PC-3 (cell line): ENCODE measurements around the gene MIEF1. TPM values are rescaled to one million over a fixed set of nuclear protein-coding genes. Genes with fewer than 3 reads are reported as not detected.

Experiments
- ATAC-seq: fragments of 200-7000 bp; cut with Tn5 transposase; 2 replicates; pipeline ENCODE4 v1.9.1; 2020; ENCODE audit warnings: mild to moderate bottlenecking, moderate library complexity
- BruUV-seq: library from RNA; stranded (reverse); fragments of 400-500 nt; replicated peaks from 2 replicates; lab custom pipeline; 2021; lab: Mats Ljungman, UMichigan
- CTCF ChIA-PET: fragments of 300-600 bp; sonication (Branson Sonifier 250); formaldehyde crosslinking; loops from one replicate; lab custom pipeline; 2022; ENCODE audit warnings: antibody characterized with exemption; lab: Charles Lee
- POLR2A ChIA-PET: fragments of 300-600 bp; sonication (Branson Sonifier 250); formaldehyde crosslinking; loops from one replicate; lab custom pipeline; 2022; ENCODE audit warnings: antibody characterized with exemption; ENCODE audit not compliant: unreplicated experiment; lab: Charles Lee
- DNase-seq: peaks from one replicate; pipeline ENCODE4 v3.0.0-alpha.2; 2015
- H2AFZ ChIP-seq: fragments of 300-600 bp; sonication (generic); 2 replicates; pipeline ENCODE4 v1.6.0; 2016; ENCODE audit warnings: antibody characterized with exemption, low read length
- H3F3A ChIP-seq: fragments of 300-600 bp; sonication (generic); one replicate; pipeline ENCODE4 v1.6.0; 2017; ENCODE audit warnings: antibody characterized with exemption, low read length, control low read depth, mild to moderate bottlenecking; ENCODE audit not compliant: unreplicated experiment
- H3K27ac ChIP-seq: fragments of 300-600 bp; sonication (generic); 2 replicates; pipeline ENCODE4 v1.5.1; 2016; ENCODE audit warnings: mild to moderate bottlenecking, low read length
- H3K27me3 ChIP-seq: fragments of 300-600 bp; sonication (generic); 2 replicates; pipeline ENCODE4 v1.6.1; 2016; ENCODE audit warnings: low read length, mixed read lengths
- H3K36me3 ChIP-seq: fragments of 300-600 bp; sonication (generic); 2 replicates; pipeline ENCODE4 v1.6.1; 2016; ENCODE audit warnings: low read depth, mixed run types, low read length, mixed read lengths
- H3K4me1 ChIP-seq: fragments of 300-600 bp; sonication (generic); 2 replicates; pipeline ENCODE4 v1.5.1; 2016; ENCODE audit warnings: low read length; ENCODE audit not compliant: insufficient read depth
- H3K4me2 ChIP-seq: fragments of 300-600 bp; sonication (generic); 2 replicates; pipeline ENCODE4 v1.6.0; 2016; ENCODE audit warnings: low read length
- H3K4me3 ChIP-seq: fragments of 300-600 bp; sonication (generic); 2 replicates; pipeline ENCODE4 v1.5.1; 2016; ENCODE audit warnings: mild to moderate bottlenecking, low read length, mixed read lengths
- H3K79me2 ChIP-seq: fragments of 300-600 bp; sonication (generic); 2 replicates; pipeline ENCODE4 v1.6.1; 2017; ENCODE audit warnings: low read length, mixed read lengths
- H3K9ac ChIP-seq: fragments of 300-600 bp; sonication (generic); 2 replicates; pipeline ENCODE4 v1.6.0; 2016; ENCODE audit warnings: mild to moderate bottlenecking, low read length
- H3K9me2 ChIP-seq: fragments of 300-600 bp; sonication (generic); replicated peaks from 2 replicates; pipeline ENCODE4 v1.6.1; 2016; ENCODE audit warnings: mixed run types, low read length, mixed read lengths
- H3K9me3 ChIP-seq: fragments of 300-600 bp; sonication (generic); 2 replicates; pipeline ENCODE4 v1.6.1; 2016; ENCODE audit warnings: low read length, mixed read lengths
- H4K20me1 ChIP-seq: fragments of 300-600 bp; sonication (generic); 2 replicates; pipeline ENCODE4 v1.6.1; 2016; ENCODE audit warnings: low read length, mixed read lengths
- EZH2 ChIP-seq: fragments of 300-600 bp; sonication (generic); IDR thresholded peaks from one replicate; pipeline ENCODE4 v1.6.1; 2017; ENCODE audit warnings: antibody characterized with exemption, mild to moderate bottlenecking, low read length; ENCODE audit not compliant: unreplicated experiment
- EZH2phosphoT487 ChIP-seq: fragments of 300-600 bp; sonication (generic); IDR thresholded peaks from 2 replicates; pipeline ENCODE4 v1.6.1; 2018; ENCODE audit warnings: mild to moderate bottlenecking, antibody characterized with exemption, low read length, borderline replicate concordance
- intact Hi-C: fragments of 100-400 bp; cut with micrococcal nuclease; formaldehyde crosslinking; loops from 2 replicates; pipeline ENCODE4 v1.9.0; 2023
- total RNA-seq: library from RNA; depleted of rRNA; stranded (reverse); fragments of >200 nt; gene quantifications from 2 replicates; pipeline ENCODE4 v1.2.3, GENCODE V29; 2014
- TF ChIP-seq, protein P1 (sequence below): fragments of 300-600 bp; sonication (generic); conservative IDR thresholded peaks from 2 replicates; pipeline ENCODE4 v1.5.1; 2017; ENCODE audit warnings: antibody characterized with exemption, low read depth, mild to moderate bottlenecking, low read length

The MIEF1 gene
- total RNA-seq, 1 experiment from 2014 or later, result 23.2 TPM

GRCh38 chr22:39491696-39492095, 10.4 kb upstream of the MIEF1 start:
- no peaks in the 10 kb centered on the region for H3K79me2 ChIP-seq
- no peak overlapping the region for H3K27ac ChIP-seq
- H3K4me3 ChIP-seq, result no peak overlapping the region
- intact Hi-C loops, result loop anchor here (10.0 kb wide), 1 partner anchor 57 kb away; no protein-coding TSS in a partner anchor
- no peaks in the 10 kb centered on the region for H3K27me3 ChIP-seq
- no peaks in the 10 kb centered on the region for H3K36me3 ChIP-seq
- no peaks in the 10 kb centered on the region for H3K9me3 ChIP-seq
- CTCF ChIA-PET, result interaction anchor here (0.6 kb wide), 2 partner anchors 21 to 26 kb away, joined by 3 to 12 read pairs; no protein-coding TSS in a partner anchor
- TF ChIP-seq, protein P1, sequence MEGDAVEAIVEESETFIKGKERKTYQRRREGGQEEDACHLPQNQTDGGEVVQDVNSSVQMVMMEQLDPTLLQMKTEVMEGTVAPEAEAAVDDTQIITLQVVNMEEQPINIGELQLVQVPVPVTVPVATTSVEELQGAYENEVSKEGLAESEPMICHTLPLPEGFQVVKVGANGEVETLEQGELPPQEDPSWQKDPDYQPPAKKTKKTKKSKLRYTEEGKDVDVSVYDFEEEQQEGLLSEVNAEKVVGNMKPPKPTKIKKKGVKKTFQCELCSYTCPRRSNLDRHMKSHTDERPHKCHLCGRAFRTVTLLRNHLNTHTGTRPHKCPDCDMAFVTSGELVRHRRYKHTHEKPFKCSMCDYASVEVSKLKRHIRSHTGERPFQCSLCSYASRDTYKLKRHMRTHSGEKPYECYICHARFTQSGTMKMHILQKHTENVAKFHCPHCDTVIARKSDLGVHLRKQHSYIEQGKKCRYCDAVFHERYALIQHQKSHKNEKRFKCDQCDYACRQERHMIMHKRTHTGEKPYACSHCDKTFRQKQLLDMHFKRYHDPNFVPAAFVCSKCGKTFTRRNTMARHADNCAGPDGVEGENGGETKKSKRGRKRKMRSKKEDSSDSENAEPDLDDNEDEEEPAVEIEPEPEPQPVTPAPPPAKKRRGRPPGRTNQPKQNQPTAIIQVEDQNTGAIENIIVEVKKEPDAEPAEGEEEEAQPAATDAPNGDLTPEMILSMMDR, result no peak
- TF ChIP-seq EZH2, result no peak
- no peak for TF ChIP-seq EZH2phosphoT487
- BruUV-seq, result no TSS peak
- POLR2A ChIA-PET, result no interaction called here
- H2AFZ ChIP-seq, result no peak overlapping the region
- H4K20me1 ChIP-seq, result no peaks in the 10 kb centered on the region
- no peak for ATAC-seq
- no peak overlapping the region for H3K9ac ChIP-seq
- H3K9me2 ChIP-seq, result no peaks in the 10 kb centered on the region
- no peak overlapping the region for H3K4me2 ChIP-seq
- DNase-seq, result no peak
- no peaks in the 10 kb centered on the region for H3F3A ChIP-seq
- H3K4me1 ChIP-seq, result peaks cover 14% of the 10 kb centered on the region

GRCh38 chr22:39492186-39492585, 9.9 kb upstream of the MIEF1 start:
- Histone ChIP-seq H3K27me3 (no peaks in the 10 kb centered on the region), H2AFZ (no peak overlapping the region), H3K4me3 (no peak overlapping the region), H3K79me2 (no peaks in the 10 kb centered on the region), H3K9me3 (no peaks in the 10 kb centered on the region), H3F3A (no peaks in the 10 kb centered on the region), H3K4me1 (peaks cover 14% of the 10 kb centered on the region), H3K9me2 (no peaks in the 10 kb centered on the region), H3K27ac (no peak overlapping the region), H3K9ac (no peak overlapping the region), H3K4me2 (no peak overlapping the region), H3K36me3 (no peaks in the 10 kb centered on the region), H4K20me1 (no peaks in the 10 kb centered on the region)
- ChIA-PET CTCF (interaction anchor here (0.6 kb wide), 2 partner anchors 21 to 25 kb away, joined by 3 to 12 read pairs; no protein-coding TSS in a partner anchor), POLR2A (no interaction called here)
- BruUV-seq, result no TSS peak
- no peak for ATAC-seq
- intact Hi-C loops, result loop anchor here (10.0 kb wide), 1 partner anchor 57 kb away; no protein-coding TSS in a partner anchor
- DNase-seq, result no peak
- TF ChIP-seq EZH2phosphoT487 (no peak), EZH2 (no peak)
- TF ChIP-seq, protein P1, result no peak

DNA sequence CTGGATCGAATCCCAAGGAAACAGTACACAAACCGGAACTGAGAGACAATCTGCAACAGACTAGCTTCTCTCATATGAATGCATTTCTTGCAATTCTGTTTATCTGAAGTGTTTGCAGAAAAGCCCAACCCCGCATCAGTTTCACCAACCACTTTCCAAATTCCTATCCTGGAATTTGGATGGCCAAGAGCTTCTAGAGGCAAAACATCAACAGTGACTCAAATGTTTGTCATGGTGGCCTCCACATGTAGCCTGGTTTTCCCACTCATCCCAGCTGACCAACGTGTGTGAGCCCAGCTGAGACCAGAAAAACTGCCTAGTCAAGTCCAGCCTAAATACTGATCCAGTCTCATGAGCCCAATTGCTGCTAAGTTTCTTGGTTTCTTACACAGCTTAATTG, 8.3 kb upstream of the MIEF1 start:
- no TSS peak for BruUV-seq
- no peaks in the 10 kb centered on the region for H4K20me1 ChIP-seq

More for the DNA sequence above, 8.3 kb upstream of the MIEF1 start:
- Histone ChIP-seq H3K4me2 (peak overlapping the region; percentile 33; the same call in 1 of the 2 replicates), H3K36me3 (no peaks in the 10 kb centered on the region), H3K9me3 (no peaks in the 10 kb centered on the region), H2AFZ (no peak overlapping the region), H3K9me2 (no peaks in the 10 kb centered on the region), H3K4me1 (peaks cover 14% of the 10 kb centered on the region), H3F3A (no peaks in the 10 kb centered on the region), H3K9ac (no peak overlapping the region), H3K27ac (peak overlapping the region; percentile 27), H3K4me3 (no peak overlapping the region), H3K27me3 (no peaks in the 10 kb centered on the region), H3K79me2 (no peaks in the 10 kb centered on the region)
- ATAC-seq (peak; percentile 25; the same call in 1 of the 2 replicates), DNase-seq (peak; percentile 76)
- ChIA-PET POLR2A (no interaction called here), CTCF (interaction anchor here (0.5 to 1.2 kb wide), 4 partner anchors 26 to 56 kb away, joined by 3 to 7 read pairs (median 4); partner anchors contain the start of gene ATF4)
- intact Hi-C loops, result loop anchor here (10.0 kb wide), 1 partner anchor 59 kb away; no protein-coding TSS in a partner anchor
- TF ChIP-seq EZH2 (no peak), EZH2phosphoT487 (no peak)
- TF ChIP-seq, protein P1, result no peak
